Measurements from ENCODE around the gene FRMD4A. TPM values are rescaled to one million over a fixed set of nuclear protein-coding genes. Genes with fewer than 3 reads are reported as not detected.

The FRMD4A gene
- total and polyA plus RNA-seq, 2 of the 4 experiments (the other 2 are of a cell fraction) = 30.3 to 68.8 TPM

DNA sequence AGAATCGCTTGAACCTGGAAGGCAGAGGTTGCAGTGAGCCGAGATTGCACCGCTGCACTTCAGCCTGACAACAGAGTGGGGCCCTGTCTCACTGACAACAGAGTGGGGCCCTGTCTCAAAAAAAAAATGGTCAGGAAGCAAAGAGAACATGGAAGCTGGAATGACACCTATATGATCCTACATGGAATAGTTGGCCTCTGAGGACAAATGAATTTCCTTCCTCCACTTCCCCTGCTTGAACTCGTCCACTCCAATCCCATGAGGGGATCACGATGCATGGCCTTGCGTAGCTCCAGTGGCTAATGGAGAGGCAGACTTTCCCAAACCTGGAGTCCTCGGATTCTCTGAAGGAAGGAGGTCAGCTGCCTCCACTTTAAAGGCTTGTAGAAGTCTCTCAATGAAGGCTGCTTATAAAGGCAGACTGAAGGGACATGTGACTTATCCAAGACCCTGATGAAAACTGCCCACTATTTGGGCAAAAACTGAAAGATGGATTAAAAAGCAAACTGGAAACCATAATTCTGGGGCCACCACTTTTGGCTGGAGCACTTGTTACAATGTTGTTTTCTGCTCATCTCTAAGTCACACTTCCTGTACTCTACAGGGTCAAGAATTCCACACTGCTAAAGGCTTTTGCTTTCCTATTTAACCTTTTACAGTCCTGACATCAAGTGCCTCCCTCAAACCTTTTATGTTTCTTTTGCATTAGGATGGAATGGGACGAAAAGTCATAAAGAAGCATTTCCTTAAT lies 529.4 kb downstream of the FRMD4A start:
- H4K91ac ChIP-seq (ENCODE audit: insufficient read depth, low read depth, low read length) = no peak overlapping the region
- no peak overlapping the region for H3K4me2 ChIP-seq (ENCODE audit: low read depth, low read length)
- H2AFZ ChIP-seq (replicated peaks; ENCODE audit: low read length, poor library complexity) = no peak overlapping the region
- dilution Hi-C loops (cut with HindIII; ENCODE audit: low sequenced_read_pairs, unreplicated experiment) (no loop called here), intact Hi-C loops (cut with micrococcal nuclease) (loop anchor here (5.0 kb wide), 1 partner anchor 286 kb away; no protein-coding TSS in a partner anchor), in situ Hi-C loops (cut with MboI; ENCODE audit: low sequenced_read_pairs) (no loop called here)
- no peak overlapping the region for H4K8ac ChIP-seq (ENCODE audit: low read depth in 2 of 2, low read length in 2 of 2)
- BruUV-seq (replicated peaks) = no TSS peak
- no peak overlapping the region for H3K56ac ChIP-seq (ENCODE audit: extremely low read depth, insufficient read depth, low read length)
- H3K79me1 ChIP-seq (ENCODE audit: low read depth in 1 of 2, low read length in 2 of 2) = peaks cover 16 to 45% of the 10 kb centered on the region in 2 experiments
- H4K5ac ChIP-seq (ENCODE audit: low read depth, low read length) = no peak overlapping the region
- H2AK9ac ChIP-seq (replicated peaks; ENCODE audit: low read depth, low read length, poor library complexity) = no peak overlapping the region
- H3K9me1 ChIP-seq (ENCODE audit: insufficient read depth, low read length) = peaks cover 13% of the 10 kb centered on the region; the same call in 1 of the 2 replicates
- no peak overlapping the region for H2BK120ac ChIP-seq (ENCODE audit: low read depth, low read length)
- POLR2A ChIA-PET (ENCODE audit: unreplicated experiment) = no interaction called here
- no peak overlapping the region for H3K27ac ChIP-seq (ENCODE audit: insufficient read depth, low read length)
- no peak overlapping the region for H2BK20ac ChIP-seq (ENCODE audit: low read depth, low read length)
- no peak overlapping the region for H3K18ac ChIP-seq (ENCODE audit: low read depth, low read length)
- no peak overlapping the region for H2BK5ac ChIP-seq (ENCODE audit: low read depth, low read length, poor library complexity, severe bottlenecking)
- H3K9me3 ChIP-seq (ENCODE audit: control insufficient read depth, insufficient read depth, low read length) = no peaks in the 10 kb centered on the region
- H3K4me3 ChIP-seq (ENCODE audit: insufficient read depth, low read depth, low read length) = no peak overlapping the region
- peaks cover 8% of the 10 kb centered on the region for H3K4me1 ChIP-seq (ENCODE audit: control insufficient read depth, insufficient read depth, low read length)
- peaks cover 4% of the 10 kb centered on the region; the same call in 1 of the 2 replicates for H4K20me1 ChIP-seq (ENCODE audit: insufficient read depth, low read length)
- H3K14ac ChIP-seq (replicated peaks; ENCODE audit: low read depth, low read length) = no peak overlapping the region
- no peak overlapping the region for H3K9ac ChIP-seq (ENCODE audit: low read depth, low read length)
- H3K36me3 ChIP-seq (ENCODE audit: control insufficient read depth, insufficient read depth, low read length) = peaks cover 2% of the 10 kb centered on the region
- WGBS, 2 experiments (ENCODE audit: extremely low coverage in 2 of 2, insufficient read length in 1 of 2) = 93% methylated on average over 3 of the region's 8 CpGs; no CpG with 5 or more reads in 1 of the 2 experiments
- H2BK15ac ChIP-seq (ENCODE audit: low read depth, low read length) = no peak overlapping the region
- no peak for ATAC-seq (ENCODE audit: low read depth)
- no peak for DNase-seq
- CTCF ChIA-PET = no interaction called here
- H3K27me3 ChIP-seq (ENCODE audit: control insufficient read depth, insufficient read depth, low read length) = no peaks in the 10 kb centered on the region
- H2AK5ac ChIP-seq (ENCODE audit: low read depth, low read length) = 0 out of 2 replicates have a peak overlapping the region, but pooled peaks have one; percentile 36
- H3K23ac ChIP-seq (ENCODE audit: low read depth, low read length) = 0 out of 2 replicates have a peak overlapping the region, but pooled peaks have one; percentile 14
- no peak overlapping the region for H3K4ac ChIP-seq (ENCODE audit: low read depth, low read length)
- no peak for TF ChIP-seq POLR2A (IDR thresholded peaks at IDR 0.05; ENCODE audit: low read depth, low read length)
- no peak for TF ChIP-seq NFE2L2 (IDR thresholded peaks at IDR 0.05; ENCODE audit: low read depth, low read length)
- no peak for TF ChIP-seq MXI1 (IDR thresholded peaks at IDR 0.05; ENCODE audit: borderline replicate concordance, low read depth, low read length)
- TF ChIP-seq, protein P1, sequence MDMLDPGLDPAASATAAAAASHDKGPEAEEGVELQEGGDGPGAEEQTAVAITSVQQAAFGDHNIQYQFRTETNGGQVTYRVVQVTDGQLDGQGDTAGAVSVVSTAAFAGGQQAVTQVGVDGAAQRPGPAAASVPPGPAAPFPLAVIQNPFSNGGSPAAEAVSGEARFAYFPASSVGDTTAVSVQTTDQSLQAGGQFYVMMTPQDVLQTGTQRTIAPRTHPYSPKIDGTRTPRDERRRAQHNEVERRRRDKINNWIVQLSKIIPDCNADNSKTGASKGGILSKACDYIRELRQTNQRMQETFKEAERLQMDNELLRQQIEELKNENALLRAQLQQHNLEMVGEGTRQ (IDR thresholded peaks at IDR 0.05; ENCODE audit: low read depth, low read length) = no peak
- no peak for TF ChIP-seq RAD21 (IDR thresholded peaks at IDR 0.05; ENCODE audit: low read length)
- no peak for TF ChIP-seq SMC3 (IDR thresholded peaks at IDR 0.05; ENCODE audit: low read depth, low read length)
- TF ChIP-seq, protein P2, sequence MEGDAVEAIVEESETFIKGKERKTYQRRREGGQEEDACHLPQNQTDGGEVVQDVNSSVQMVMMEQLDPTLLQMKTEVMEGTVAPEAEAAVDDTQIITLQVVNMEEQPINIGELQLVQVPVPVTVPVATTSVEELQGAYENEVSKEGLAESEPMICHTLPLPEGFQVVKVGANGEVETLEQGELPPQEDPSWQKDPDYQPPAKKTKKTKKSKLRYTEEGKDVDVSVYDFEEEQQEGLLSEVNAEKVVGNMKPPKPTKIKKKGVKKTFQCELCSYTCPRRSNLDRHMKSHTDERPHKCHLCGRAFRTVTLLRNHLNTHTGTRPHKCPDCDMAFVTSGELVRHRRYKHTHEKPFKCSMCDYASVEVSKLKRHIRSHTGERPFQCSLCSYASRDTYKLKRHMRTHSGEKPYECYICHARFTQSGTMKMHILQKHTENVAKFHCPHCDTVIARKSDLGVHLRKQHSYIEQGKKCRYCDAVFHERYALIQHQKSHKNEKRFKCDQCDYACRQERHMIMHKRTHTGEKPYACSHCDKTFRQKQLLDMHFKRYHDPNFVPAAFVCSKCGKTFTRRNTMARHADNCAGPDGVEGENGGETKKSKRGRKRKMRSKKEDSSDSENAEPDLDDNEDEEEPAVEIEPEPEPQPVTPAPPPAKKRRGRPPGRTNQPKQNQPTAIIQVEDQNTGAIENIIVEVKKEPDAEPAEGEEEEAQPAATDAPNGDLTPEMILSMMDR (conservative IDR thresholded peaks at IDR 0.05; ENCODE audit: low read depth, low read length) = no peak
- no peak for TF ChIP-seq BHLHE40 (IDR thresholded peaks at IDR 0.05; ENCODE audit: low read depth, low read length)
- no peak for TF ChIP-seq RCOR1 (IDR thresholded peaks at IDR 0.05; ENCODE audit: insufficient replicate concordance, low read length)
- no peak for TF ChIP-seq MAZ (IDR thresholded peaks at IDR 0.05; ENCODE audit: borderline replicate concordance, low read depth, low read length)
- no peak for TF ChIP-seq RFX5 (IDR thresholded peaks at IDR 0.05; ENCODE audit: low read depth, low read length)
- TF ChIP-seq CEBPB (IDR thresholded peaks at IDR 0.05; ENCODE audit: low read depth, low read length) = no peak
- no peak for TF ChIP-seq FOS (IDR thresholded peaks at IDR 0.05; ENCODE audit: low read depth, low read length)
- TF ChIP-seq, protein P3, sequence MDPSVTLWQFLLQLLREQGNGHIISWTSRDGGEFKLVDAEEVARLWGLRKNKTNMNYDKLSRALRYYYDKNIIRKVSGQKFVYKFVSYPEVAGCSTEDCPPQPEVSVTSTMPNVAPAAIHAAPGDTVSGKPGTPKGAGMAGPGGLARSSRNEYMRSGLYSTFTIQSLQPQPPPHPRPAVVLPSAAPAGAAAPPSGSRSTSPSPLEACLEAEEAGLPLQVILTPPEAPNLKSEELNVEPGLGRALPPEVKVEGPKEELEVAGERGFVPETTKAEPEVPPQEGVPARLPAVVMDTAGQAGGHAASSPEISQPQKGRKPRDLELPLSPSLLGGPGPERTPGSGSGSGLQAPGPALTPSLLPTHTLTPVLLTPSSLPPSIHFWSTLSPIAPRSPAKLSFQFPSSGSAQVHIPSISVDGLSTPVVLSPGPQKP (IDR thresholded peaks at IDR 0.05; ENCODE audit: borderline replicate concordance, low read depth, low read length) = no peak
- TF ChIP-seq CHD1 (IDR thresholded peaks at IDR 0.05; ENCODE audit: low read depth, low read length) = no peak

Data from IMR-90 (cell line).